Fibroblast of villous mesenchyme (primary cell): ENCODE measurements around the gene OR2M4. TPM values are rescaled to one million over a fixed set of nuclear protein-coding genes. Genes with fewer than 3 reads are reported as not detected.

ENCODE experiments used
- DNase-seq: peaks from one replicate; pipeline ENCODE4 v3.0.0-alpha.2; 2010; ENCODE audit warnings: low read depth
- H3K4me3 ChIP-seq: 2 replicates; pipeline ENCODE4 v1.5.1; 2011; ENCODE audit warnings: low read depth, mild to moderate bottlenecking, low read length
- CTCF ChIP-seq: IDR thresholded peaks from 2 replicates; pipeline ENCODE4 v1.5.1; 2012; ENCODE audit warnings: low read depth, mild to moderate bottlenecking, low read length; ENCODE audit not compliant: insufficient read depth
- total RNA-seq: library from RNA; depleted of rRNA; stranded (reverse); fragments of >200 nt; gene quantifications from 2 replicates; pipeline ENCODE4 v1.2.3, GENCODE V29; 2012

OR2M4 gene
- total RNA-seq: not detected in 2 replicates

- no peak for TF ChIP-seq CTCF
- no peak within 1 kb of the TSS for H3K4me3 ChIP-seq
- no peak for DNase-seq
These were observed at the start of gene OR2M4 for GRCh38 chr1:248231117-248231516. Gene OR2M4 (plus strand): TSS chr1:248231417. CDS start chr1:248238929, 7,512 bp downstream.

- no peak overlapping the region for H3K4me3 ChIP-seq
- DNase-seq: no peak
- no peak for TF ChIP-seq CTCF
These were observed 47.2 kb upstream of the OR2M4 start for GRCh38 chr1:248183996-248184395.

GRCh38 chr1:248187363-248187762 lies 43.9 kb upstream of the OR2M4 start:
- no peak for DNase-seq
- no peak overlapping the region for H3K4me3 ChIP-seq
- no peak for TF ChIP-seq CTCF

- no peak for TF ChIP-seq CTCF
- DNase-seq: no peak
- no peak overlapping the region for H3K4me3 ChIP-seq
These were observed 42.2 kb upstream of the OR2M4 start for GRCh38 chr1:248189026-248189425.

- H3K4me3 ChIP-seq: no peak overlapping the region
- TF ChIP-seq CTCF: no peak
These were observed 37.1 kb upstream of the OR2M4 start for GRCh38 chr1:248194117-248194516.

GRCh38 chr1:248196965-248197364 lies 34.3 kb upstream of the OR2M4 start, which contains the start of gene OR2M3:
Gene OR2M3 (plus strand): TSS chr1:248197265. CDS start chr1:248203068, 5,803 bp downstream.
- H3K4me3 ChIP-seq: no peak within 1 kb of the TSS
- no peak for DNase-seq
- no peak for TF ChIP-seq CTCF

More at GRCh38 chr1:248194117-248194516, 37.1 kb upstream of the OR2M4 start:
- no peak for DNase-seq

GRCh38 chr1:248215880-248216279 lies 15.3 kb upstream of the OR2M4 start:
- no peak for DNase-seq
- no peak overlapping the region for H3K4me3 ChIP-seq
- no peak for TF ChIP-seq CTCF
